ENCODE measurements around the gene DCUN1D2. TPM values are rescaled to one million over a fixed set of nuclear protein-coding genes. Genes with fewer than 3 reads are reported as not detected.

DCUN1D2 gene
- total RNA-seq, 4 donors from 2014 or later = 12.0 to 35.2 (median 18.9) TPM

- TF ChIP-seq POLR2A (IDR thresholded peaks at IDR 0.05) (no peak), CTCF (IDR thresholded peaks at IDR 0.05) (no peak)
- WGBS, 2 donors = 42 to 43% methylated on average over 29 to 34 of the region's 34 CpGs
- intact Hi-C loops (cut with DNase I; ENCODE audit: low total_unique reads) = no loop called here
- DNase-seq (ENCODE audit: low spot score in 2 of 2) = no peak
- H3K4me3 ChIP-seq (ENCODE audit: low read depth, poor library complexity, severe bottlenecking) = no peak overlapping the region
Observed at GRCh38 chr13:113410472-113411201, 79.9 kb downstream of the DCUN1D2 start.

- 72 to 79% methylated on average over 3 of the region's 3 CpGs for WGBS, 2 donors
- intact Hi-C loops (cut with DNase I; ENCODE audit: low total_unique reads) = loop anchor here (10.0 kb wide), 1 partner anchor 444 kb away; the partner anchor contains the start of gene MCF2L
- no peak for TF ChIP-seq POLR2A (IDR thresholded peaks at IDR 0.05)
- TF ChIP-seq CTCF (IDR thresholded peaks at IDR 0.05) = no peak
- DNase-seq (ENCODE audit: low spot score in 2 of 2) = peak in 1 of 2 donors; percentile 37
- no peak overlapping the region for H3K4me3 ChIP-seq (ENCODE audit: low read depth, poor library complexity, severe bottlenecking)
Observed at GRCh38 chr13:113408562-113408961, 81.9 kb downstream of the DCUN1D2 start.

GRCh38 chr13:113407531-113408393 lies 82.7 kb downstream of the DCUN1D2 start:
- WGBS, 2 donors = 84 to 85% methylated on average over 40 to 41 of the region's 41 CpGs
- H3K4me3 ChIP-seq (ENCODE audit: low read depth, poor library complexity, severe bottlenecking) = no peak overlapping the region
- DNase-seq (ENCODE audit: low spot score in 2 of 2) = peak in 1 of 2 donors; percentile 83
- TF ChIP-seq POLR2A (IDR thresholded peaks at IDR 0.05) = no peak
- TF ChIP-seq CTCF (IDR thresholded peaks at IDR 0.05) = no peak
- intact Hi-C loops (cut with DNase I; ENCODE audit: low total_unique reads) = loop anchor here (10.0 kb wide), 1 partner anchor 443 kb away; the partner anchor contains the start of gene MCF2L

- 84 to 88% methylated on average over 21 of the region's 21 CpGs for WGBS, 2 donors
- intact Hi-C loops (cut with DNase I; ENCODE audit: low total_unique reads) = loop anchor here (10.0 kb wide), 1 partner anchor 442 kb away; the partner anchor contains the start of gene MCF2L
- no peak for TF ChIP-seq POLR2A (IDR thresholded peaks at IDR 0.05)
- no peak for TF ChIP-seq CTCF (IDR thresholded peaks at IDR 0.05)
- DNase-seq (ENCODE audit: low spot score in 2 of 2) = peak in 1 of 2 donors; percentile 72
- no peak overlapping the region for H3K4me3 ChIP-seq (ENCODE audit: low read depth, poor library complexity, severe bottlenecking)
Observed at GRCh38 chr13:113407103-113407530, 83.4 kb downstream of the DCUN1D2 start.

GRCh38 chr13:113406321-113407102 lies 84.0 kb downstream of the DCUN1D2 start:
- intact Hi-C loops (cut with DNase I; ENCODE audit: low total_unique reads) = loop anchor here (10.0 kb wide), 1 partner anchor 442 kb away; the partner anchor contains the start of gene MCF2L
- TF ChIP-seq CTCF (IDR thresholded peaks at IDR 0.05) (no peak), POLR2A (IDR thresholded peaks at IDR 0.05) (no peak)
- 80 to 81% methylated on average over 22 to 28 of the region's 28 CpGs for WGBS, 2 donors
- H3K4me3 ChIP-seq (ENCODE audit: low read depth, poor library complexity, severe bottlenecking) = no peak overlapping the region
- peak in 1 of 2 donors; percentile 40 for DNase-seq (ENCODE audit: low spot score in 2 of 2)
